Measurements from ENCODE around the gene ANGPTL4. TPM values are rescaled to one million over a fixed set of nuclear protein-coding genes. Genes with fewer than 3 reads are reported as not detected.

Gene ANGPTL4
- total and polyA plus RNA-seq, 2 of the 13 experiments (the other 11 are each of a cell fraction or from before 2014, with no cell fraction given): 0.80 to 21.7 TPM

DNA sequence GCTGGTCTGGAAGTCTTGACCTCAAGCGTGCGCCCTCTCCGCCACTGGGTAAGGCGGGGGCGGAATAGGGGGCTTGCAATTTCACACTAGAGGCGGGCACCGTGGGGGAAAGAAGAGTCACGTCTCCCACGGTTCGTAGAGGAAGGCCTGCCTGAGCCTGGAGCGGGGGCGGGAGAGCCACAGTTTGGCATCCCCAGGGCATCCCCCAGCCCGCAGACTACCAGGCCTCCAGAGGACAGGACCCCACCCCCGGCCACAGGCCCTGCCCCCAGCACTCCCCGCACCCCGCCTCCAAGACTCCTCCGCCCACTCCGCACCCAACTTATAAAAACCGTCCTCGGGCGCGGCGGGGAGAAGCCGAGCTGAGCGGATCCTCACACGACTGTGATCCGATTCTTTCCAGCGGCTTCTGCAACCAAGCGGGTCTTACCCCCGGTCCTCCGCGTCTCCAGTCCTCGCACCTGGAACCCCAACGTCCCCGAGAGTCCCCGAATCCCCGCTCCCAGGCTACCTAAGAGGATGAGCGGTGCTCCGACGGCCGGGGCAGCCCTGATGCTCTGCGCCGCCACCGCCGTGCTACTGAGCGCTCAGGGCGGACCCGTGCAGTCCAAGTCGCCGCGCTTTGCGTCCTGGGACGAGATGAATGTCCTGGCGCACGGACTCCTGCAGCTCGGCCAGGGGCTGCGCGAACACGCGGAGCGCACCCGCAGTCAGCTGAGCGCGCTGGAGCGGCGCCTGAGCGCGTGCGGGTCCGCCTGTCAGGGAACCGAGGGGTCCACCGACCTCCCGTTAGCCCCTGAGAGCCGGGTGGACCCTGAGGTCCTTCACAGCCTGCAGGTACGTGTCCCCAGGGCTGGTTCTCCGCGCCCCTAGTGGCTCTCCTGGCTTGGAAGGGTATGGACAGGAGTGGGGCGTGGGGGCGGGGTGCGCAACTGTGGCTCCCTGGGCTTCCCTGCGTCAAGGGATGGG, at the start of gene ANGPTL4 (continued):
- TF ChIP-seq KDM5B (CRISPR knock-in tag; IDR thresholded peaks at IDR 0.05; ENCODE audit: borderline replicate concordance): peak; percentile 51; the same call in 1 of the 2 replicates
- no peak for TF ChIP-seq ZKSCAN1 (IDR thresholded peaks at IDR 0.05; ENCODE audit: low read length)
- no peak for TF ChIP-seq PHF8 (CRISPR knock-in tag; IDR thresholded peaks at IDR 0.05)
- TF ChIP-seq KMT2B (CRISPR knock-in tag; IDR thresholded peaks at IDR 0.05): 0 out of 2 replicates have a peak, but pooled peaks have one; percentile 33
- TF ChIP-seq HNRNPLL (IDR thresholded peaks at IDR 0.05; ENCODE audit: low read depth, low read length, poor library complexity, severe bottlenecking): peak; percentile 83
- no peak for TF ChIP-seq ADNP (CRISPR knock-in tag; IDR thresholded peaks at IDR 0.05)
- no peak for TF ChIP-seq ZNF841 (CRISPR knock-in tag; IDR thresholded peaks at IDR 0.05; ENCODE audit: borderline replicate concordance)
- TF ChIP-seq, protein P1, sequence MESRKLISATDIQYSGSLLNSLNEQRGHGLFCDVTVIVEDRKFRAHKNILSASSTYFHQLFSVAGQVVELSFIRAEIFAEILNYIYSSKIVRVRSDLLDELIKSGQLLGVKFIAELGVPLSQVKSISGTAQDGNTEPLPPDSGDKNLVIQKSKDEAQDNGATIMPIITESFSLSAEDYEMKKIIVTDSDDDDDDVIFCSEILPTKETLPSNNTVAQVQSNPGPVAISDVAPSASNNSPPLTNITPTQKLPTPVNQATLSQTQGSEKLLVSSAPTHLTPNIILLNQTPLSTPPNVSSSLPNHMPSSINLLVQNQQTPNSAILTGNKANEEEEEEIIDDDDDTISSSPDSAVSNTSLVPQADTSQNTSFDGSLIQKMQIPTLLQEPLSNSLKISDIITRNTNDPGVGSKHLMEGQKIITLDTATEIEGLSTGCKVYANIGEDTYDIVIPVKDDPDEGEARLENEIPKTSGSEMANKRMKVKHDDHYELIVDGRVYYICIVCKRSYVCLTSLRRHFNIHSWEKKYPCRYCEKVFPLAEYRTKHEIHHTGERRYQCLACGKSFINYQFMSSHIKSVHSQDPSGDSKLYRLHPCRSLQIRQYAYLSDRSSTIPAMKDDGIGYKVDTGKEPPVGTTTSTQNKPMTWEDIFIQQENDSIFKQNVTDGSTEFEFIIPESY (CRISPR knock-in tag; IDR thresholded peaks at IDR 0.05): peak; percentile 65; the same call in 1 of the 2 replicates
- TF ChIP-seq CCAR2 (optimal IDR thresholded peaks at IDR 0.05; ENCODE audit: low read depth, low read length): no peak
- TF ChIP-seq, protein P2, sequence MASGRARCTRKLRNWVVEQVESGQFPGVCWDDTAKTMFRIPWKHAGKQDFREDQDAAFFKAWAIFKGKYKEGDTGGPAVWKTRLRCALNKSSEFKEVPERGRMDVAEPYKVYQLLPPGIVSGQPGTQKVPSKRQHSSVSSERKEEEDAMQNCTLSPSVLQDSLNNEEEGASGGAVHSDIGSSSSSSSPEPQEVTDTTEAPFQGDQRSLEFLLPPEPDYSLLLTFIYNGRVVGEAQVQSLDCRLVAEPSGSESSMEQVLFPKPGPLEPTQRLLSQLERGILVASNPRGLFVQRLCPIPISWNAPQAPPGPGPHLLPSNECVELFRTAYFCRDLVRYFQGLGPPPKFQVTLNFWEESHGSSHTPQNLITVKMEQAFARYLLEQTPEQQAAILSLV (CRISPR knock-in tag; IDR thresholded peaks at IDR 0.05; ENCODE audit: borderline replicate concordance): peak; percentile 24; the same call in 1 of the 2 replicates
- no peak for TF ChIP-seq ZNF816 (CRISPR knock-in tag; IDR thresholded peaks at IDR 0.05; ENCODE audit: borderline replicate concordance)
- no peak for TF ChIP-seq ZNF766 (CRISPR knock-in tag; IDR thresholded peaks at IDR 0.05; ENCODE audit: borderline replicate concordance)
- TF ChIP-seq ZNF777 (CRISPR knock-in tag; IDR thresholded peaks at IDR 0.05): peak; percentile 89
- peak; percentile 82 for TF ChIP-seq POLR2G (IDR thresholded peaks at IDR 0.05; ENCODE audit: low read depth, low read length)
- TF ChIP-seq, protein P3, sequence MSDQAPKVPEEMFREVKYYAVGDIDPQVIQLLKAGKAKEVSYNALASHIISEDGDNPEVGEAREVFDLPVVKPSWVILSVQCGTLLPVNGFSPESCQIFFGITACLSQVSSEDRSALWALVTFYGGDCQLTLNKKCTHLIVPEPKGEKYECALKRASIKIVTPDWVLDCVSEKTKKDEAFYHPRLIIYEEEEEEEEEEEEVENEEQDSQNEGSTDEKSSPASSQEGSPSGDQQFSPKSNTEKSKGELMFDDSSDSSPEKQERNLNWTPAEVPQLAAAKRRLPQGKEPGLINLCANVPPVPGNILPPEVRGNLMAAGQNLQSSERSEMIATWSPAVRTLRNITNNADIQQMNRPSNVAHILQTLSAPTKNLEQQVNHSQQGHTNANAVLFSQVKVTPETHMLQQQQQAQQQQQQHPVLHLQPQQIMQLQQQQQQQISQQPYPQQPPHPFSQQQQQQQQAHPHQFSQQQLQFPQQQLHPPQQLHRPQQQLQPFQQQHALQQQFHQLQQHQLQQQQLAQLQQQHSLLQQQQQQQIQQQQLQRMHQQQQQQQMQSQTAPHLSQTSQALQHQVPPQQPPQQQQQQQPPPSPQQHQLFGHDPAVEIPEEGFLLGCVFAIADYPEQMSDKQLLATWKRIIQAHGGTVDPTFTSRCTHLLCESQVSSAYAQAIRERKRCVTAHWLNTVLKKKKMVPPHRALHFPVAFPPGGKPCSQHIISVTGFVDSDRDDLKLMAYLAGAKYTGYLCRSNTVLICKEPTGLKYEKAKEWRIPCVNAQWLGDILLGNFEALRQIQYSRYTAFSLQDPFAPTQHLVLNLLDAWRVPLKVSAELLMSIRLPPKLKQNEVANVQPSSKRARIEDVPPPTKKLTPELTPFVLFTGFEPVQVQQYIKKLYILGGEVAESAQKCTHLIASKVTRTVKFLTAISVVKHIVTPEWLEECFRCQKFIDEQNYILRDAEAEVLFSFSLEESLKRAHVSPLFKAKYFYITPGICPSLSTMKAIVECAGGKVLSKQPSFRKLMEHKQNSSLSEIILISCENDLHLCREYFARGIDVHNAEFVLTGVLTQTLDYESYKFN (CRISPR knock-in tag; conservative IDR thresholded peaks at IDR 0.05): peak; percentile 27; the same call in 1 of the 2 replicates
- no peak for TF ChIP-seq HMG20B (CRISPR knock-in tag; conservative IDR thresholded peaks at IDR 0.05)
- TF ChIP-seq ISL2 (CRISPR knock-in tag; IDR thresholded peaks at IDR 0.05): no peak
- no peak for TF ChIP-seq ZIK1 (CRISPR knock-in tag; IDR thresholded peaks at IDR 0.05; ENCODE audit: borderline replicate concordance, low read depth)
- no peak for TF ChIP-seq SMAD9 (CRISPR knock-in tag; IDR thresholded peaks at IDR 0.05)
- TF ChIP-seq NCOA2 (CRISPR knock-in tag; IDR thresholded peaks at IDR 0.05): no peak
- no peak for TF ChIP-seq BRCA1 (CRISPR knock-in tag; IDR thresholded peaks at IDR 0.05)
- no peak for TF ChIP-seq KAT7 (CRISPR knock-in tag; IDR thresholded peaks at IDR 0.05; ENCODE audit: borderline replicate concordance)
- TF ChIP-seq NRL (CRISPR knock-in tag; IDR thresholded peaks at IDR 0.05; ENCODE audit: borderline replicate concordance): no peak
- no peak for TF ChIP-seq CHCHD3 (CRISPR knock-in tag; IDR thresholded peaks at IDR 0.05)
